ENCODE measurements around the gene KIF3A. TPM values are rescaled to one million over a fixed set of nuclear protein-coding genes. Genes with fewer than 3 reads are reported as not detected.

KIF3A gene
- total and polyA plus RNA-seq, 2 of the 8 experiments (the other 6 are each of a cell fraction or from before 2014, with no cell fraction given) = 3.1 to 13.1 TPM

DNA sequence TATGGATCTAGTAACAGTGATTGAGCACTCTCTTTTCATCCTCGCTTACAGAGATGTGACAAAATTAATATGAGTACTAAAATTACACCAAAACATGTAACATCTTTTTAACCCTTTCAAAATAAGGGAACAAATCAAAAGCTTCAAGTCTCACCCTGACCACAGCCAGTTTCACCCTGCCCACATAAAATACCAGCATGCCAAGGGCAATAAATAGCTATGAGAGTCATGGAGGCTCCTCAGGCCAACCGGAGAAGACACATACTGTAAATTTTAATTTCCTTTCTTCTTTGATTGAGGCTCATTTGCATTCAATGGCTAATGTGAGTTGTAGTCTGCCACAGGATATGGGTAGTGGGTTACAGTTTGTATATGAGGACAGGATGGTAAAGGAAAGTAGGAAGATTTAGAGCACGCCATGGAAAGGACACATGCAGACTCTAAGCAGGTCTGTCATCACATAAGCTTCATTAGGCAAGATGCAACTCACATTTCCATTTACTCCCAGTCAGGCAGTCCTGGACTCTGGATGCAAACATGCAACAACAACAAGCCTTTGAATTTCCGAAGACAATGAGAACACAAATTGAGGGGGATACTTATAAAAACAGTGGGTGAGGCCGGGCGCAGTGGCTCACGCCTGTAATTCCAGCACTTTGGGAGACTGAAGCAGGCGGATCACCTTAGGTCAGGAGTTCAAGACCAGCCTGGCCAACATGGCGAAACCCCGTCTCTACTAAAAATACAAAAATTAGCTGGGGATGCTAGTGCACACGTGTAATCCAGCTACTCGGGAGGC lies 52.2 kb downstream of the KIF3A start:
- DNase-seq (ENCODE audit: low read depth in 1 of 2, low spot score in 2 of 2) (no peak), FAIRE-seq (no peak)
- Histone ChIP-seq H2AK5ac (ENCODE audit: low read depth, low read length) (no peak overlapping the region), H2BK120ac (replicated peaks; ENCODE audit: low read depth, low read length) (no peak overlapping the region), H2BK12ac (ENCODE audit: low read depth, low read length) (no peak overlapping the region), H4K20me1 (replicated peaks in 1 of 2; ENCODE audit: control insufficient read depth in 1 of 2, insufficient read depth in 2 of 2, low read length in 2 of 2) (no peaks in the 10 kb centered on the region), H2BK15ac (ENCODE audit: low read length) (no peak overlapping the region), H3K14ac (ENCODE audit: insufficient read length) (no peak overlapping the region), H2BK20ac (ENCODE audit: low read length) (no peak overlapping the region), H3K9me3 (ENCODE audit: insufficient read depth in 2 of 2, low read depth in 1 of 2, low read length in 1 of 2) (no peaks in the 10 kb centered on the region), H3K79me2 (ENCODE audit: control insufficient read depth in 1 of 2, insufficient read depth in 2 of 2, low read length in 2 of 2) (no peaks in the 10 kb centered on the region), H4K91ac (replicated peaks; ENCODE audit: insufficient read length, low read length) (no peak overlapping the region), H4K8ac (ENCODE audit: extremely low read depth, insufficient read depth, low read length) (no peak overlapping the region), H3K56ac (replicated peaks; ENCODE audit: insufficient read length, low read depth, low read length) (no peak overlapping the region), H3K36me3 (ENCODE audit: control insufficient read depth in 2 of 4, insufficient read depth in 4 of 4, low read length in 3 of 4) (no peaks in the 10 kb centered on the region), H3K79me1 (ENCODE audit: low read depth, low read length) (no peaks in the 10 kb centered on the region), H3K4me1 (replicated peaks in 1 of 4; ENCODE audit: control insufficient read depth in 3 of 4, insufficient read depth in 4 of 4, low read length in 3 of 4) (no peaks in the 10 kb centered on the region), H4K5ac (ENCODE audit: insufficient read length, low read depth, low read length) (no peak overlapping the region), H2AFZ (ENCODE audit: low read length) (no peak overlapping the region), H3K23ac (ENCODE audit: insufficient read length) (no peak overlapping the region), H3K4ac (replicated peaks; ENCODE audit: insufficient read length, low read depth, low read length) (no peak overlapping the region), H3K27me3 (replicated peaks in 1 of 4; ENCODE audit: control insufficient read depth in 3 of 4, extremely low read depth in 1 of 4, insufficient read depth in 3 of 4, low read length in 3 of 4) (no peaks in the 10 kb centered on the region), H3K27ac (ENCODE audit: low read depth, low read length) (no peak overlapping the region), H3K18ac (ENCODE audit: extremely low read depth, low read length) (no peak overlapping the region), H2BK5ac (ENCODE audit: low read depth, low read length) (no peak overlapping the region), H3K4me2 (ENCODE audit: insufficient read depth in 1 of 2, low read depth in 2 of 2, low read length in 2 of 2) (no peak overlapping the region), H3K23me2 (ENCODE audit: low read depth, low read length) (no peaks in the 10 kb centered on the region; the same call in 1 of the 2 replicates), H3K4me3 (ENCODE audit: extremely low read depth in 1 of 4, insufficient read depth in 2 of 4, low read depth in 3 of 4, low read length in 4 of 4) (no peak overlapping the region), H3K9ac (replicated peaks in 1 of 4; ENCODE audit: extremely low read depth in 1 of 4, low read depth in 3 of 4, low read length in 3 of 4) (no peak overlapping the region)
- 86% methylated on average over 12 of the region's 12 CpGs; no CpG with 5 or more reads in 1 of the 2 experiments for WGBS, 2 experiments (ENCODE audit: extremely low coverage in 1 of 2, insufficient coverage in 1 of 2, insufficient read length in 1 of 2, insufficient replicate concordance in 2 of 2, low coverage in 1 of 2, low lambda C conversion rate in 2 of 2, missing lambda C conversion rate in 1 of 2)
- ChIA-PET POLR2A (ENCODE audit: partially characterized antibody) (interaction anchor here (0.6 kb wide), 1 partner anchor 16 kb away, joined by 3 read pairs; no protein-coding TSS in a partner anchor), CTCF (ENCODE audit: partially characterized antibody) (interaction anchor here (1.0 kb wide), 3 partner anchors 11 to 157 kb away, joined by 3 read pairs; no protein-coding TSS in a partner anchor)
- TF ChIP-seq POLR2A (IDR thresholded peaks at IDR 0.05; ENCODE audit: control extremely low read depth in 1 of 2, low read depth in 2 of 2, low read length in 2 of 2) (no peak), HDAC6 (IDR thresholded peaks at IDR 0.05; ENCODE audit: low read depth, low read length) (no peak), CBX5 (IDR thresholded peaks at IDR 0.05; ENCODE audit: low read depth, low read length) (no peak), FOSL1 (IDR thresholded peaks at IDR 0.05; ENCODE audit: insufficient read depth, low read depth, low read length) (no peak), TBP (IDR thresholded peaks at IDR 0.05; ENCODE audit: low read depth, low read length) (no peak), KDM5A (IDR thresholded peaks at IDR 0.05; ENCODE audit: low read length) (no peak), EGR1 (IDR thresholded peaks at IDR 0.05; ENCODE audit: borderline replicate concordance, low read depth, low read length) (no peak)
- TF ChIP-seq, protein P1, sequence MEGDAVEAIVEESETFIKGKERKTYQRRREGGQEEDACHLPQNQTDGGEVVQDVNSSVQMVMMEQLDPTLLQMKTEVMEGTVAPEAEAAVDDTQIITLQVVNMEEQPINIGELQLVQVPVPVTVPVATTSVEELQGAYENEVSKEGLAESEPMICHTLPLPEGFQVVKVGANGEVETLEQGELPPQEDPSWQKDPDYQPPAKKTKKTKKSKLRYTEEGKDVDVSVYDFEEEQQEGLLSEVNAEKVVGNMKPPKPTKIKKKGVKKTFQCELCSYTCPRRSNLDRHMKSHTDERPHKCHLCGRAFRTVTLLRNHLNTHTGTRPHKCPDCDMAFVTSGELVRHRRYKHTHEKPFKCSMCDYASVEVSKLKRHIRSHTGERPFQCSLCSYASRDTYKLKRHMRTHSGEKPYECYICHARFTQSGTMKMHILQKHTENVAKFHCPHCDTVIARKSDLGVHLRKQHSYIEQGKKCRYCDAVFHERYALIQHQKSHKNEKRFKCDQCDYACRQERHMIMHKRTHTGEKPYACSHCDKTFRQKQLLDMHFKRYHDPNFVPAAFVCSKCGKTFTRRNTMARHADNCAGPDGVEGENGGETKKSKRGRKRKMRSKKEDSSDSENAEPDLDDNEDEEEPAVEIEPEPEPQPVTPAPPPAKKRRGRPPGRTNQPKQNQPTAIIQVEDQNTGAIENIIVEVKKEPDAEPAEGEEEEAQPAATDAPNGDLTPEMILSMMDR (IDR thresholded peaks at IDR 0.05; ENCODE audit: control extremely low read depth in 1 of 3, insufficient read depth in 1 of 3, low read depth in 1 of 3, low read length in 3 of 3) = no peak
- TF ChIP-seq, protein P2, sequence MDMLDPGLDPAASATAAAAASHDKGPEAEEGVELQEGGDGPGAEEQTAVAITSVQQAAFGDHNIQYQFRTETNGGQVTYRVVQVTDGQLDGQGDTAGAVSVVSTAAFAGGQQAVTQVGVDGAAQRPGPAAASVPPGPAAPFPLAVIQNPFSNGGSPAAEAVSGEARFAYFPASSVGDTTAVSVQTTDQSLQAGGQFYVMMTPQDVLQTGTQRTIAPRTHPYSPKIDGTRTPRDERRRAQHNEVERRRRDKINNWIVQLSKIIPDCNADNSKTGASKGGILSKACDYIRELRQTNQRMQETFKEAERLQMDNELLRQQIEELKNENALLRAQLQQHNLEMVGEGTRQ (IDR thresholded peaks at IDR 0.05; ENCODE audit: low read length) = no peak
